T-helper 1 cell treated with Interleukin-12 subunit alpha and Interleukin-12 subunit beta and Interleukin-4 antibody, amounts not matched to agents 30 ng/mL and 1 ng/mL, for 36 hours (primary cell): ENCODE measurements around the gene LYVE1. TPM values are rescaled to one million over a fixed set of nuclear protein-coding genes. Genes with fewer than 3 reads are reported as not detected.

Experiments used
- intact Hi-C: fragments of 100-400 bp; cut with micrococcal nuclease; formaldehyde crosslinking; loops from one replicate; pipeline ENCODE4 v1.15.1; 2024
- total RNA-seq: library from RNA; stranded (reverse); gene quantifications from 2 replicates; pipeline ENCODE4 v1.2.3, GENCODE V29; 2022

LYVE1 gene
- total RNA-seq, 1 donor from 2014 or later: not detected

DNA sequence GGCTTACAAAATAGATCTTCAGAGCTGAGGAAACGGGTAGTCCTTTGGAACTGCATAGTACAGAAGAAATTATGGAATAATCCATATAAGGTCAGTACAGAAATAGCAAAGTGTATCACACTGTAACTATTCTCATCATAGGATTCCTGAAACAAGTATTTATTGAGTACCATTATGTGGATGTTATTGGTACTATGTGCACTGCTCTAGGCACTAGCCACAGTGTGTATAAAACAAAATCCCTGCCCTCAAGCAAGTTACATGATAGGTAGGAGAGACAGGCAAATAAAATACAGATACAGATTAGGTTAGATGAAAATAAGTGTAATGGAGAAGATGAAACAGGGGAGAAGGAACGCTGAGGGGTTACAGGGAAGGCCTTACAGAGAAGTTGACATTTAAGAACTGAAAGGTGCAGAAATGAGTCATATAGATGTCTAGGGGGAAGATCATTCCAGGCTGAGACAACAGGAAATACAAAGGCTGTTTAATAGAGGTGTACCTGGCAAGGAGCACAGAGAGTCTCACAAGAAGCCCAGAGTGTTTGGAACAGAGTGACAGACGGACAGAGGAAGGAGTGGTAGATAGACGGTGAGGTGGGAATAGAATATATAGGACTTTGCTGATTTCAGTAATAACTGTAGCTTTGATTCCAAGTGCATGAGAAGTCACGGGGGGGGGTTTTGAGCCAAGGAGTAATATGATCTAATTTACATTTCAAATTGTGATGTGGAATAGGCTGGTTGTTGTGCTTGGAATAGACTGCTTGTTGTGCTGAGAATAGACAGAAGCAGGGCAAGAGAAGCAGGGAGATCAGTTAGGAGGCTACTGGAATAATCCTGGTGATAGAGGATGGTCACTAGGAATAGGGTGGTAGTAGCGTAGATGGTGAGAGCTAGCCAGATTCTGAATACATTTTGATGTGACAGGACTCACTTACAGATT is 41.2 kb downstream of the LYVE1 start:
- intact Hi-C loops: no loop called here

DNA sequence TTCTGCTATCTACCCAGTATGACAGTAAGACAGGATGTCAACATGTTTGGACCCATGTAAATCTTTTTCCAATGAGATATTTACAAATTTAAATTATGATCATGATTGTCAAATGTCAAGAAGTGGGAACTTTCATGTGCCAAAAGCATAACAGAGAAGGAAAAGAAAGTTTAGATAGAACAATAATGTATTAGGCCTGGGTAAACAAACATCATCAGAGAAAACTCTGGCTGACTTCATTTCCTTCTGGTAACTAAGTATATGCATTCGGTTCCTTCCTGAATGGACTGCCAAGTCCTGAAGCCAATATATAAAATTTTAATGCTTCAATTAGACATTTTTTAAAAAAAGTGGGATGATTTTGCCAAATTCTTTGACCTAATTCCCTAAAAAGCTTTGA is 44.0 kb downstream of the LYVE1 start:
- intact Hi-C loops: no loop called here

DNA sequence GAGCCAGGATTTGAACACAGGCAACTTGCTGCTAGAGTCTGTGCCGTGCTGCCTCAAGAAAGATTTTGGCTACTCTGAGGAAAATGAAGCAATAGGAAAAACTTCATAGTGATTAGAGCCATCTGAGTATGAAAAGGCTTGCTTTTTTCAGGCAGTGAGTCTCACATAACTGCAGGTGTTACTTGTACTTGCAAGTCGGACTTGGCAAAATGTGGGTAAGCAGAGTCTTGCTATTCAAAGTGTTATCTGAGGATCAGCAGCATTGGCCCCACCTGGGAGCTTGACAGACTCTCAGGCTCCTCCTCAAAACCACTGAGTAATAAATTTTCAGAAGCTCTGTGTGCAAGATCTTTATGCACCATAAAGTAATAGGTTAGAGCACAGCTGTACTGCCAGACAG is 45.5 kb downstream of the LYVE1 start:
- intact Hi-C loops: no loop called here

DNA sequence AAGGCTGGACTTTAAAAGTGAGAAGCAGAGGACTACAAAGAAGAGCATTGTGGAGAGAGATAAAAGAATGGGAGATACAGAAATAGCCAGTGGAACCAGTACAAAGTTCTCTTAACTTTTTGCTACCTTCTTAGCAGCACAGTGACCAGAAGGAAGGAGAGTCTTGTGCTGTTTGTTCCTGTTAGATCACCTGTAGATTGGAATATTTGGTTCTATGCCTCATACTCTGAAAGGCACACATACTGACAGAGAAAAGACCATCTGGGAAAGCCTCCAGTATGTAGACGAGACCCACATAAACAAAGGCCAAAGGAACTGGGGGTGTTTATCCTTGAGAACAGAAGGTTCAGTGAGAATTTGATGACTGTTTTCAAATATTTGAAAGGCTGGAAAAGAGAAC is 46.2 kb downstream of the LYVE1 start:
- intact Hi-C loops: no loop called here

DNA sequence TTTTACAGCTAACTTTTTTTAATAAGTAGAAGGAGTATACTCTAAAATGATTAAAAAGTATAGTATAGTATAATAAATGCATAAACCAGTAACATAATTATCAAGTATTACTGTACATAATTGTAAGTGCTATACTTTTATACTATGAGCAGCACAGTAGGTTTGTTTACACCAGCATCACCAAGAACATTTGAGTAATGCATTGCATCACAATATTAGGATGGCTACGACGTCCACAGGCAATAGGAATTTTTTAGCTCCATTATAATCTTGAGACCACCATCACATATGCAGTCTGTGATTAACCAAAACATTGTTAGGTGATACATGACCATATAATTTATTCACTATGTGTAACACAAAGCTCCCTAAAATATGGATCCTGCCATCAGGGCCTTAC is 47.9 kb downstream of the LYVE1 start:
- intact Hi-C loops: no loop called here

DNA sequence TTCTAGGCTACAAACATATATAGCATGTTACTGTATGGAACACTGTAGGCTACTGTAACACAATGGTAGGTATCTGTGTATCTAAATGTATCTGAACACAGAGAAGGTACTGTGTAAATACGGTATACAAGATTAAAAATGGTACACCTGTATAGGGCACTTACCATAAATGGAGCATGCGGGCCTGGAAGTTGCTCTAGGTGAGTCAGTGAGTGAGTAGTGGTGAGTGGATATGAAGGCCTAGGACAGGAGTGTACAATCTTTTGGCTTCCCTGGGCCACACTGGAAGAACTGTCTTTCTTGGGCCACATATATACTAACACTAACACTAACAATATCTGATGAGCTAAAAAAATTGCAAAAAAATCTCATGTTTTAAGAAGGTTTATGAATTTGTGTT is 48.8 kb downstream of the LYVE1 start:
- intact Hi-C loops: no loop called here

DNA sequence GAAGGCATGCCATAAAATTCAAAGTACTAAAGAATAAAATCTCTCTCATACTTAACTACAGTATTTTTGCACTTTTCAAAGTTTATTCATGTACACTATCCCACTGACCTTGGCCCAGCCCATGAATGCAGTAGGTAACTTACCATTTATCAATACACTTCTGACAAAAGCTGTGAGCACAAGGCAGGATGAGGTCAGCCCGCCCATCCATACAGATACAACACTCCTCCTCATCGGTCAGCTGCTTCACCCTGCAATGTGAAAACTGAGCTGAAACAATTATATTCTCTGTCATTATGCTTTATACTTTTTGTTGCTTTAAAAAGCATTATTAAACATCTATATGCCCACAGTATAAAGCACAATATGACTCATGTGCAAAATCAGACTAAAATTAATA is 49.6 kb downstream of the LYVE1 start:
- intact Hi-C loops: no loop called here

DNA sequence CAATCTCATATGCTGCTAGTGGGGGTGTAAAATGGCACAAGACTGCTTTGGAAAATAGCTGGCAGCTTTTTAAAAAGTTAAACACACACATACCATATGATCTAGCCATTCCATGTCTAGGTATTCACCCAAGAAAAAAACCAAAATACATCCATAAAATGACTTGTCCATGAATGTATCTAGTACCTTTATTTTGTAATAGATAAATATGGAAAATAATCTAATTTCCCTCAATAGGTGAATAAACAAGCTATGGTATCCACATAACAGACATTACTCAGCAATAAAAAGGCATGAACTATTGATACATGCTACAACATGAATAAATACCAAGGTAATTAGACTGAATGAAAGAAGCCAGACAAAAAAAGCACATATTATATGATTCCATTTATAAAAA is 50.3 kb downstream of the LYVE1 start:
- intact Hi-C loops: no loop called here

DNA sequence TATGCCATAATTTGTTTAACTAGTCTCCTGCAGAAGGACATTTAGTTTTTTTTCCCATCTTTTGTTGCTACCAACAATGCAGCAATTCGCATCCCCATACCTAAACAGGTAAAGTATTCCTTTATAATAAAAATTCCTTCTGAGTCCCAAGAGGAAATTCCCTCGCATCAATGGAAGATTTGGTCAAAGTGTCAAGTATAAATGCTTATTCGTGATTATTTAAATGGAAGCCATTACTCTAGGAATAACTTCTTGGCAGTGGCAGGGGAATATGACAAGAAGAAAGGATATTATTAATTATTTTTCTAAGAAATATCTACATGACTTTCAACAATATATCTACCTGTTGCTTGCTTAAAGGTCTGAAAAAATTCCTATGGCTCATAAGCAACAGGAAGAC is 53.0 kb downstream of the LYVE1 start:
- intact Hi-C loops: no loop called here

DNA sequence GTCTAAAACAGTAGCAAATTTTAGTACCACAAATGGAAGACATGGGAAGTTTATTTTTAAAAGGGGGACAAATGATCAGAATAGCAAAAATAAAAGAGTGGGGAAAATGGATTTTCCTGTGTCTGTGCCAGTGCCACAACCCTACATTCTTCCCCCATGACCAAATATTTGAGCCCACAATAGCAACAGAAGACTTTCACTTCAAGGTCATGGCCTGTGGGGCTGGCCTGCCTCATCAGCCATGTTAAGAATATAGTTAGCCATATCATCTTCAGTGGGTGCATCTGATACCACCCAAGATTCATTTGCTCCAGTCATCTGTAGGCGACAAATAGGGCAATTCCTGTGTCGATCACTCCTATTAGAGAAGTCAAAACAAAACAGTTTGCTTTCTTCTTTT is 53.8 kb downstream of the LYVE1 start:
- intact Hi-C loops: no loop called here

DNA sequence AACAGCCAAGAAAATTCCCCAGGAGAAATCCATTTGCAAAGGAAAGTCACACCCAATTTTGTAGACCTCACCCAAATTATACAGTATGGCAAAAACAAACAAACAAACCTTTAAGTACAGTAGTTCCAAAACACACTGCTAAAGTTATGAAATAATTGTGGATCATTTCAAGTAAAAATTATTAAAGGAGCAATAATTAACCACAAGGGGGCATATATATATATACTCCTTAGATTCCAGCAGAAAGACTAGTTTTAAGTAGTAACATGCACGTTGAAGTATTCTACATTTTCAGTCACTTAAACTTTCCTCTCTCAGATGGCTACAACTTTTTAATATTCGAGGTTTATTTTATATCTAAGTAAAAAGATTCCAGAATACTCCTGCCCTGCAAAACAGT is 54.3 kb downstream of the LYVE1 start:
- intact Hi-C loops: no loop called here

DNA sequence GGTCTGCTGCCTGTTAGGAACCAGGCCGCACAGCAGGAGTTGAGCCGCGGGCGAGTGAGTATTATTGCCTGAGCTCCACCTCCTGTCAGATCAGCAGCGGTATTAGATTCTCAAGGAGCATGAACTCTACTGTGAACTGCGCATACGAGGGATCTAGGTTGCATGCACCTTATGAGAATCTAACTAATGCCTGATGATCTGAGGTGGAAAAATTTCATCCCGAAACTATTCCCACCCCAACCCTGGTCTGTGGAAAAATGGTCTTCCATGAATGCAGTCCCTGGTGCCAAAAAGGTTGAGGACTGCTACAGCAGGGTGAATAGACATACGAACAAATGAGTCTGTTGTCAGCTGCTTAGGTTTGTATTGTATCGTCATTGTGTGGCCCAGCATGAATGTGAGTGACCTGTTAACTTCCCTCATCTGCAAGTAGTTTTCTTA is 57.3 kb downstream of the LYVE1 start:
- intact Hi-C loops: no loop called here

Other genes starting within 250 kb of the LYVE1 start
- gene AMPD3, start 113.4 kb downstream of the LYVE1 start, total RNA-seq: 27.1 and 27.2 TPM in 2 replicates
- gene RNF141, start 27.5 kb downstream of the LYVE1 start, total RNA-seq: 10.5 and 11.8 TPM in 2 replicates
- not detected in 2 replicates for gene IRAG1, start 125.1 kb upstream of the LYVE1 start, total RNA-seq
- gene CTR9, start 182.6 kb upstream of the LYVE1 start, total RNA-seq: 44.4 and 45.8 TPM in 2 replicates
- gene EIF4G2, start 240.3 kb upstream of the LYVE1 start, total RNA-seq: 785 and 818 TPM in 2 replicates